ENCODE data around the gene RGS13.

The RGS13 gene

DNA sequence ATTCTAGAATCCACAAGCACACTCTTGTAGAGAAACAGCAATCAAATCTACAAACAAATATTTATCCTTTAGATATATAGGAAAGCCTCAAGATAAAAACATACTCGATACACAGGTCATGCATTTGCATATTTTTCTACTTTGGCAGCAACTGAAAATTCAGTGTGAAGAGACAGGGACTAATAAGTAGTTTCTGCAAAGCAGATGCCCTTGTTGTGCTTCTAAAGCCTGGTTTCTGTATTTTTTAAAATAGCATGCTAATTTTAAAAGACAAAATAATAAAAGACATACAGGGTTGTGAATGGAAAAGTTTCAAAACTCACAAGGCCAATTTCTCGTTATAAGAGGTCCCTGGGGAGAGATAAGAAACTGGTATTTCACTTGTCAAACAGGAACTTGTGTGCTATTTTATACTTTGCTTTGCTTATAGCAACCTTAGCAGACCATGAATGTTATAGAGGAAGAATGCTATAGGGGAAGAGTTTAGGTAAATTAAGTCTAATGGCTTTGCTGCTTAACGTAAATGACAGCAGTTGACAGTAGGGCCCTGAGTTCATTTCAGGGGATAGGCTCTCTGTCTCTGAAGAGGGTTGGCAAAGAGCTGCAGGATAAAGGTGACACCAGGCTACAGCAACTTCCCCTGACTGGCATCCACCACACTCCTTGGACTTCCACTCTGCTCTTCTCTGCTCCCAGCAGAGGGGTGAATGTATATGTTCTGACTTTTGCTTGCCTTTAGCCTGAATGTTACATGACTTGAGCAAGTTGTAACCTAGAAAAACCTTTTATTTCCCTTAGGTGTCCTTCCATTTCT, 9.4 kb upstream of the RGS13 start:
- Histone ChIP-seq H3K27ac (ENCODE audit: low read depth, low read length) (no peak overlapping the region), H3K4me3 (ENCODE audit: low read depth, low read length) (no peak overlapping the region), H3K36me3 (ENCODE audit: insufficient read depth, low read length) (no peaks in the 10 kb centered on the region), H3K4me1 (ENCODE audit: control insufficient read depth, insufficient read depth, low read length, unreplicated experiment) (no peaks in the 10 kb centered on the region), H2AFZ (ENCODE audit: low read length, unreplicated experiment) (no peak overlapping the region), H3K79me2 (ENCODE audit: control insufficient read depth, insufficient read depth, low read length, unreplicated experiment) (no peaks in the 10 kb centered on the region), H3K27me3 (ENCODE audit: insufficient read depth, low read length) (no peaks in the 10 kb centered on the region)

GRCh38 chr1:192627901-192628300, 8.0 kb upstream of the RGS13 start:
- no peak overlapping the region for H3K27ac ChIP-seq (ENCODE audit: low read depth, low read length)
- H3K27me3 ChIP-seq (ENCODE audit: insufficient read depth, low read length): no peaks in the 10 kb centered on the region
- H2AFZ ChIP-seq (ENCODE audit: low read length, unreplicated experiment): no peak overlapping the region
- H3K36me3 ChIP-seq (ENCODE audit: insufficient read depth, low read length): no peaks in the 10 kb centered on the region
- no peaks in the 10 kb centered on the region for H3K4me1 ChIP-seq (ENCODE audit: control insufficient read depth, insufficient read depth, low read length, unreplicated experiment)
- no peaks in the 10 kb centered on the region for H3K79me2 ChIP-seq (ENCODE audit: control insufficient read depth, insufficient read depth, low read length, unreplicated experiment)
- no peak overlapping the region for H3K4me3 ChIP-seq (ENCODE audit: low read depth, low read length)

- no peak overlapping the region for H2AFZ ChIP-seq (ENCODE audit: low read length, unreplicated experiment)
- H3K4me3 ChIP-seq (ENCODE audit: low read depth, low read length): no peak overlapping the region
- H3K79me2 ChIP-seq (ENCODE audit: control insufficient read depth, insufficient read depth, low read length, unreplicated experiment): no peaks in the 10 kb centered on the region
- no peaks in the 10 kb centered on the region for H3K4me1 ChIP-seq (ENCODE audit: control insufficient read depth, insufficient read depth, low read length, unreplicated experiment)
- no peaks in the 10 kb centered on the region for H3K27me3 ChIP-seq (ENCODE audit: insufficient read depth, low read length)
- H3K27ac ChIP-seq (ENCODE audit: low read depth, low read length): no peak overlapping the region
- no peaks in the 10 kb centered on the region for H3K36me3 ChIP-seq (ENCODE audit: insufficient read depth, low read length)
Observed at GRCh38 chr1:192628396-192629057, 7.4 kb upstream of the RGS13 start.

DNA sequence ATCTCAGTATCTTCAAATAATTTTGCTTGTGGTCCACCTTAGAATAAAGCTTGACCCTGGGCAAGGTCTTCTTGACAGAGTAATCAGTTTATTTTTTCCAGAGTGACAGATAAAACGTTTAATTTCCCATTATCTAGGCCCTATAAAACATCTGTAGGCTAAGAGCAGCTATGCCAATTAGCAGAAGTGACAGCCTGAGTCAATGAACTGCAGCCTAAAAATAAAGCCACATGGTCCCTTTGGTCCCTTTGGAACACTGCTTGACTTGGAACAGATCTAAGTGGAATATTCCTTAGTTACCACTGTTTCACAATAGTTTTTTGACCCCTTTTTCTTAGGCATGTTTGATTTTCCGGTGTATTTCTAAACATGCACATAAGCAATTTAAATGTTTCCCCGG, 6.3 kb upstream of the RGS13 start:
- no peaks in the 10 kb centered on the region for H3K4me1 ChIP-seq (ENCODE audit: control insufficient read depth, insufficient read depth, low read length, unreplicated experiment)
- H3K27me3 ChIP-seq (ENCODE audit: insufficient read depth, low read length): no peaks in the 10 kb centered on the region
- H3K79me2 ChIP-seq (ENCODE audit: control insufficient read depth, insufficient read depth, low read length, unreplicated experiment): no peaks in the 10 kb centered on the region
- no peaks in the 10 kb centered on the region for H3K36me3 ChIP-seq (ENCODE audit: insufficient read depth, low read length)
- H3K4me3 ChIP-seq (ENCODE audit: low read depth, low read length): no peak overlapping the region
- H2AFZ ChIP-seq (ENCODE audit: low read length, unreplicated experiment): no peak overlapping the region
- H3K27ac ChIP-seq (ENCODE audit: low read depth, low read length): no peak overlapping the region

GRCh38 chr1:192630521-192631287, 5.2 kb upstream of the RGS13 start:
- Histone ChIP-seq H2AFZ (ENCODE audit: low read length, unreplicated experiment) (no peak overlapping the region), H3K4me1 (ENCODE audit: control insufficient read depth, insufficient read depth, low read length, unreplicated experiment) (no peaks in the 10 kb centered on the region), H3K79me2 (ENCODE audit: control insufficient read depth, insufficient read depth, low read length, unreplicated experiment) (no peaks in the 10 kb centered on the region), H3K27me3 (ENCODE audit: insufficient read depth, low read length) (no peaks in the 10 kb centered on the region), H3K36me3 (ENCODE audit: insufficient read depth, low read length) (no peaks in the 10 kb centered on the region), H3K4me3 (ENCODE audit: low read depth, low read length) (no peak overlapping the region), H3K27ac (ENCODE audit: low read depth, low read length) (no peak overlapping the region)

DNA sequence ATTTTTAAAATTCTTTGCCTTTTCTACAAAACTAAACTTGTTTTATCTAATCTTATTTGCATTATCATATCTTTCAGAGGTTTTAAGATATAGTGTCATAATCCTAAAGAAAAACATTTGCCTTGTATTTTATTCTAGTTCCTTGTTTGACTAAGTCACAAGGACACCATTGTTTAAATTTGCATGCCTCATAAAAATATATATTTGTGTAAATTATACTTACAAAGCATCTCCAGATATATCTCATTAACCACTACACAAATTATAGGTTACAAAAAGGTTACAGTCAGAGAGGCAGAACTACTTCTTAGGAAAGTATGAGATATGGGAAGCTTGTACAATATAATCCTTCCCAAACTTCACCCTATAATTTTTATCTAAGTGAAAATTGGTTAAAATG, 4.2 kb upstream of the RGS13 start:
- H3K36me3 ChIP-seq (ENCODE audit: insufficient read depth, low read length): no peaks in the 10 kb centered on the region
- H3K27ac ChIP-seq (ENCODE audit: low read depth, low read length): no peak overlapping the region
- H2AFZ ChIP-seq (ENCODE audit: low read length, unreplicated experiment): no peak overlapping the region
- H3K27me3 ChIP-seq (ENCODE audit: insufficient read depth, low read length): no peaks in the 10 kb centered on the region
- no peaks in the 10 kb centered on the region for H3K4me1 ChIP-seq (ENCODE audit: control insufficient read depth, insufficient read depth, low read length, unreplicated experiment)
- H3K4me3 ChIP-seq (ENCODE audit: low read depth, low read length): no peak overlapping the region
- no peaks in the 10 kb centered on the region for H3K79me2 ChIP-seq (ENCODE audit: control insufficient read depth, insufficient read depth, low read length, unreplicated experiment)

DNA sequence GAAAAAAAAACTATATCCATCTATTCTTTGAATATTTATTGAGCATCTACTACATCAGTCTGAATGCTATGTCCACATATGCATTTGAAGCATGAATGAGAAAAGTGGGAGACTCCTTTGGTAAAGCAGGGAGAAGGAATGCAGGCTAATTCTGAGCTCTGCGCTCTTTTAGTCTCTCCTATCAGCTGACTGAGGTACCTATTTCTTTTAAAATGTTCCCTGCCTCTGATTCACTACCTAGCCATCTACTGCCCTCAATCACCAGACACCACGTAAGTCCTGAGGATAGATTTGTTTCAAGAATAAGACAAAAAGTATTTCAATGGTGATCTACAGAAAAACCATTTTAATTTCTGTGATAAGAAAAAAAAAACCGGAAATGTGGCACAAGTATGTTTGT, 3.8 kb upstream of the RGS13 start:
- Histone ChIP-seq H3K4me3 (ENCODE audit: low read depth, low read length) (no peak overlapping the region), H3K27ac (ENCODE audit: low read depth, low read length) (no peak overlapping the region), H2AFZ (ENCODE audit: low read length, unreplicated experiment) (no peak overlapping the region), H3K4me1 (ENCODE audit: control insufficient read depth, insufficient read depth, low read length, unreplicated experiment) (no peaks in the 10 kb centered on the region), H3K79me2 (ENCODE audit: control insufficient read depth, insufficient read depth, low read length, unreplicated experiment) (no peaks in the 10 kb centered on the region), H3K36me3 (ENCODE audit: insufficient read depth, low read length) (no peaks in the 10 kb centered on the region), H3K27me3 (ENCODE audit: insufficient read depth, low read length) (no peaks in the 10 kb centered on the region)

DNA sequence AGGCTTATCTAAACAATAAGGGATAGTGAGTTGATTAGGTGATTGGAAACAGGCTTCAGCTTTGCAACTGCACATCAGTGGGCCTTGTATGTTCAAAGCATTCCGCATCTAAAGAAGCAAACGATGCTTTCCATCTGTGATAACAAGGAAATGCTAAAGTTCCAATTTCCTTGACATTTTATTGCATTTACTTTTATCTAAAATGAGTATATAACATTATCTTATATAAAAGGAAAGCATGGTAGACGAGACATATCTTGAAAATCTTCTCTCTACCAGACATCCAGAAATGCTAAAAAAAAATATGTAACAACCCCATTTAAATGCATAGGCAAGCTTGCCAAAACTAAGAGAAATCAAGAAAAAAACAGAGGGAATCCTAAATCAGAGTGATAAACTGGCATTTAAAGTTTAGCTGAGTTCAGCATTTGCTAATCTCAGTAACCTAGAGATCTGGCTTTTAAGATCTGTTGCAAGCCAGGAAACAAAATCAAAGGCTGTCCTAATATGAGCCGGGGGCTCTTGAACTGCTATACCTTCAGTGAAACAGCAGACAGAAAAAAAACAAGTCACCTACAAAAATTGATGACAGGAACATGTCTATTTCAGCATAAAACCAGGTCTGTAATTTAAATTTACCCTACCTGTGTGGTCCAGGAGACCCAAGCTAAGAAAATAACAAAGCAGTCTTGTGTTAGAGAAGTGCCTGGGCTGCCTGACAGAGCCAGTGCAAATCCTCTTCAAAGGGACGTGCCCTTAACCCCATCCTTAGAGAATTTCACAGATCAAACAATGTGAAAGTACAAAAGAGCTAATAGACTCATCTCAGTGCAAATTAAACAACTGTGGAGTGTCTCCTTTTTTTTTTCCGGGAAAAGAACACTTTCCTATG, 3.1 kb upstream of the RGS13 start:
- H3K27ac ChIP-seq (ENCODE audit: low read depth, low read length): no peak overlapping the region
- H2AFZ ChIP-seq (ENCODE audit: low read length, unreplicated experiment): peak overlapping the region; percentile 87
- H3K4me1 ChIP-seq (ENCODE audit: control insufficient read depth, insufficient read depth, low read length, unreplicated experiment): no peaks in the 10 kb centered on the region
- no peaks in the 10 kb centered on the region for H3K36me3 ChIP-seq (ENCODE audit: insufficient read depth, low read length)
- no peaks in the 10 kb centered on the region for H3K27me3 ChIP-seq (ENCODE audit: insufficient read depth, low read length)
- H3K4me3 ChIP-seq (ENCODE audit: low read depth, low read length): peak overlapping the region; percentile 44; the same call in 1 of the 2 replicates
- H3K79me2 ChIP-seq (ENCODE audit: control insufficient read depth, insufficient read depth, low read length, unreplicated experiment): no peaks in the 10 kb centered on the region

DNA sequence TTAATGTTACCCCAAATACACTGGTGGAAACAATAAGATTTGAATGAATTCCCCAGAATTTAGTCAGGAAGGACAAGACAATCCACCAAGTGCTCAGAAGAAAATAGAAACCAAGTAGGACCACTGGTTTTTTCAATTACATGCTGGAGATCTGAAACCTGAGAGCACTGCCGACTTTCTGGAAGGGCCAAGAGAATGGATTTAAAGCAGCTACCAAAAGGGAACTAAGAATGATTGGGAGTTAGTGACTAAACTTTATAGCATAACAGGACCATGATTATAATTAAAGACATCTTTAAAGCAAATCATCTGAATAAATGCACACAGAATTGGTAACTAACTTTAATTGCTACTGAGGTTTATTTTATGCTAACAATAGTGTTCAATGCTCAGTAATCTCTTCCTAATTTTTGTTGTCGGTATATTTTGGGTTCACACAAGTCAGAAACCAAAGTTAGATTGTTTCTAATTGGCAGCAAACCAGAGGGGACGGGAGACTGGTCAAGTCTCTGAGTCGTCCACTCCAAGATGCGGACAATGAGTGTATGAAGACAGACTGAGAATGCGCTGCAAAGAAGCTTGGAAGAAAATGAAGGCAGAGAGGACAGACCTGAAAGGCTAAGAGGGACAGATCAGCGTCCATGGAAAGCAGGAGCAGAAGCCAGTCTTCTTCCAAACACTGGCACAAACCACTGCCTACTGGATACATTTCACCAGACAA, 2.3 kb upstream of the RGS13 start:
- Histone ChIP-seq H3K27me3 (ENCODE audit: insufficient read depth, low read length) (no peaks in the 10 kb centered on the region), H3K36me3 (ENCODE audit: insufficient read depth, low read length) (no peaks in the 10 kb centered on the region), H2AFZ (ENCODE audit: low read length, unreplicated experiment) (peak overlapping the region; percentile 87), H3K4me1 (ENCODE audit: control insufficient read depth, insufficient read depth, low read length, unreplicated experiment) (no peaks in the 10 kb centered on the region), H3K4me3 (ENCODE audit: low read depth, low read length) (peak overlapping the region; percentile 44; the same call in 1 of the 2 replicates), H3K79me2 (ENCODE audit: control insufficient read depth, insufficient read depth, low read length, unreplicated experiment) (no peaks in the 10 kb centered on the region), H3K27ac (ENCODE audit: low read depth, low read length) (no peak overlapping the region)
